Progenitor cell of endocrine pancreas (in vitro differentiated cells): ENCODE measurements around the gene BAAT. TPM values are rescaled to one million over a fixed set of nuclear protein-coding genes. Genes with fewer than 3 reads are reported as not detected.

Experiments used
- DNase-seq: peaks from one replicate; pipeline ENCODE4 v3.0.0; 2021; ENCODE audit warnings: low spot score; ENCODE audit not compliant: unreplicated experiment
- H3K27ac Mint-ChIP-seq: 2 replicates; pipeline ENCODE4 v1.8.0; 2021; ENCODE audit warnings: mild to moderate bottlenecking, moderate library complexity, mixed read lengths
- H3K27me3 Mint-ChIP-seq: 2 replicates; pipeline ENCODE4 v1.8.0; 2021; ENCODE audit warnings: mixed read lengths
- H3K36me3 Mint-ChIP-seq: 2 replicates; pipeline ENCODE4 v1.8.0; 2022; ENCODE audit warnings: mixed read lengths; ENCODE audit not compliant: insufficient read depth
- H3K4me1 Mint-ChIP-seq: 2 replicates; pipeline ENCODE4 v1.8.0; 2021; ENCODE audit warnings: low read depth, mixed read lengths
- H3K4me3 Mint-ChIP-seq: 2 replicates; pipeline ENCODE4 v1.8.0; 2021; ENCODE audit warnings: low read depth, mild to moderate bottlenecking, moderate library complexity, mixed read lengths
- H3K9me3 Mint-ChIP-seq: 2 replicates; pipeline ENCODE4 v1.8.0; 2021; ENCODE audit warnings: low read depth, mixed read lengths
- CTCF ChIP-seq: fragments of 200-600 bp; sonication (generic); IDR thresholded peaks from one replicate; pipeline ENCODE4 v1.5.0; 2021; ENCODE audit warnings: antibody characterized with exemption, mild to moderate bottlenecking; ENCODE audit not compliant: unreplicated experiment
- total RNA-seq: library from RNA; stranded (reverse); gene quantifications from 2 replicates; pipeline ENCODE4 v1.2.1, GENCODE V29; 2021

The BAAT gene
- total RNA-seq, 1 donor from 2014 or later = not detected

GRCh38 chr9:101317735-101318134 lies 67.1 kb downstream of the BAAT start:
- H3K9me3 Mint-ChIP-seq = no peaks in the 10 kb centered on the region
- H3K4me3 Mint-ChIP-seq = no peak overlapping the region
- no peak overlapping the region for H3K27ac Mint-ChIP-seq
- no peak for TF ChIP-seq CTCF
- no peaks in the 10 kb centered on the region for H3K27me3 Mint-ChIP-seq
- H3K4me1 Mint-ChIP-seq = peaks cover 12% of the 10 kb centered on the region
- no peak for DNase-seq
- H3K36me3 Mint-ChIP-seq = peaks cover 5% of the 10 kb centered on the region

GRCh38 chr9:101315112-101315450 lies 69.7 kb downstream of the BAAT start:
- no peaks in the 10 kb centered on the region for H3K27me3 Mint-ChIP-seq
- no peak for TF ChIP-seq CTCF
- peaks cover 5% of the 10 kb centered on the region for H3K36me3 Mint-ChIP-seq
- peaks cover 11% of the 10 kb centered on the region for H3K4me1 Mint-ChIP-seq
- DNase-seq = no peak
- H3K27ac Mint-ChIP-seq = no peak overlapping the region
- H3K9me3 Mint-ChIP-seq = no peaks in the 10 kb centered on the region
- H3K4me3 Mint-ChIP-seq = no peak overlapping the region

GRCh38 chr9:101312661-101313060 lies 72.1 kb downstream of the BAAT start:
- Mint-ChIP-seq H3K4me1 (peaks cover 11% of the 10 kb centered on the region), H3K36me3 (peaks cover 3% of the 10 kb centered on the region), H3K27ac (no peak overlapping the region), H3K9me3 (no peaks in the 10 kb centered on the region), H3K27me3 (no peaks in the 10 kb centered on the region), H3K4me3 (no peak overlapping the region)
- no peak for DNase-seq
- TF ChIP-seq CTCF = no peak

- peak; percentile 79 for TF ChIP-seq CTCF
- no peaks in the 10 kb centered on the region for H3K27me3 Mint-ChIP-seq
- peaks cover 3% of the 10 kb centered on the region for H3K36me3 Mint-ChIP-seq
- no peak overlapping the region for H3K27ac Mint-ChIP-seq
- no peak overlapping the region for H3K4me3 Mint-ChIP-seq
- H3K9me3 Mint-ChIP-seq = no peaks in the 10 kb centered on the region
- H3K4me1 Mint-ChIP-seq = peaks cover 11% of the 10 kb centered on the region
- no peak for DNase-seq
Observed at GRCh38 chr9:101311758-101312420, 72.9 kb downstream of the BAAT start.

GRCh38 chr9:101311191-101311590 lies 73.6 kb downstream of the BAAT start:
- no peaks in the 10 kb centered on the region for H3K27me3 Mint-ChIP-seq
- no peak overlapping the region for H3K27ac Mint-ChIP-seq
- peaks cover 3% of the 10 kb centered on the region for H3K36me3 Mint-ChIP-seq
- H3K4me1 Mint-ChIP-seq = peaks cover 9% of the 10 kb centered on the region
- H3K4me3 Mint-ChIP-seq = no peak overlapping the region
- DNase-seq = no peak
- no peak for TF ChIP-seq CTCF
- no peaks in the 10 kb centered on the region for H3K9me3 Mint-ChIP-seq

Other genes starting within 250 kb of the BAAT start
- gene MRPL50, start 13.6 kb upstream of the BAAT start, total RNA-seq = 14.4 and 16.1 TPM in 2 replicates
- gene ZNF189, start 13.8 kb upstream of the BAAT start, total RNA-seq = 31.4 and 32.5 TPM in 2 replicates
- gene ALDOB, start 50.8 kb upstream of the BAAT start, total RNA-seq = not detected in 2 replicates
- 53.9 and 56.9 TPM in 2 replicates for gene RNF20, start 148.8 kb upstream of the BAAT start, total RNA-seq
- not detected in 2 replicates for gene PPP3R2, start 210.0 kb upstream of the BAAT start, total RNA-seq